Measurements from ENCODE around the gene MFSD6. TPM values are rescaled to one million over a fixed set of nuclear protein-coding genes. Genes with fewer than 3 reads are reported as not detected.

Gene MFSD6
- total and polyA plus RNA-seq, 12 donors: 9.3 to 253 (median 93.4) TPM

DNA sequence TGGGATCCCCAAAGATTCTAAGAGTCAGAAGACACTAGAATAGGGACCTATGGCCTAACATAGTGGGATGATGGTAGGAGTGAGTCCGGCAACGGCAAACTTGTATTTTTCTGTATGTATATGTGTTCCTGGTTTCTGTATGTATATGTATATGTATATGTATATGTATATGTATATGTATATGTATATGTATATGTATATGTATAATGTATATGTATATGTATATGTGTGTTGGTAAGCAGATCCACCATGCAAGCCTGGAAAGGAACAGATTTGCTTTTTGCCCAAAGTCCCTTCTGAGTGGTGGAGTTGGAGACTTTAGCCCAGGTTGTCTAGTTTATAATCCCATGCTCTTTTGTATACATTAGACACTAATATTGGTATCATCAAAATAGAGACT lies 46.6 kb downstream of the MFSD6 start:
- Histone ChIP-seq H3K4me3 (no peak overlapping the region), H3K27ac (no peak overlapping the region), H3K27me3 (no peaks in the 10 kb centered on the region), H3K9me3 (replicated peaks in 1 of 3) (no peaks in the 10 kb centered on the region), H3K4me1 (replicated peaks in 1 of 2) (peaks cover 11 to 14% of the 10 kb centered on the region in 2 donors), H3K36me3 (replicated peaks in 1 of 2) (no peaks in the 10 kb centered on the region)
- intact Hi-C loops (cut with DNase I): no loop called here
- no peak for DNase-seq
- WGBS, 4 donors: 96 to 98% (median 97%) methylated on average over 2 of the region's 2 CpGs
- no peak for TF ChIP-seq POLR2A (IDR thresholded peaks at IDR 0.05)
- TF ChIP-seq, protein P1, sequence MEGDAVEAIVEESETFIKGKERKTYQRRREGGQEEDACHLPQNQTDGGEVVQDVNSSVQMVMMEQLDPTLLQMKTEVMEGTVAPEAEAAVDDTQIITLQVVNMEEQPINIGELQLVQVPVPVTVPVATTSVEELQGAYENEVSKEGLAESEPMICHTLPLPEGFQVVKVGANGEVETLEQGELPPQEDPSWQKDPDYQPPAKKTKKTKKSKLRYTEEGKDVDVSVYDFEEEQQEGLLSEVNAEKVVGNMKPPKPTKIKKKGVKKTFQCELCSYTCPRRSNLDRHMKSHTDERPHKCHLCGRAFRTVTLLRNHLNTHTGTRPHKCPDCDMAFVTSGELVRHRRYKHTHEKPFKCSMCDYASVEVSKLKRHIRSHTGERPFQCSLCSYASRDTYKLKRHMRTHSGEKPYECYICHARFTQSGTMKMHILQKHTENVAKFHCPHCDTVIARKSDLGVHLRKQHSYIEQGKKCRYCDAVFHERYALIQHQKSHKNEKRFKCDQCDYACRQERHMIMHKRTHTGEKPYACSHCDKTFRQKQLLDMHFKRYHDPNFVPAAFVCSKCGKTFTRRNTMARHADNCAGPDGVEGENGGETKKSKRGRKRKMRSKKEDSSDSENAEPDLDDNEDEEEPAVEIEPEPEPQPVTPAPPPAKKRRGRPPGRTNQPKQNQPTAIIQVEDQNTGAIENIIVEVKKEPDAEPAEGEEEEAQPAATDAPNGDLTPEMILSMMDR (IDR thresholded peaks at IDR 0.05): no peak

- TF ChIP-seq, protein P1 (IDR thresholded peaks at IDR 0.05): no peak
- TF ChIP-seq POLR2A (IDR thresholded peaks at IDR 0.05): no peak
- Histone ChIP-seq H3K9me3 (replicated peaks in 1 of 3) (no peaks in the 10 kb centered on the region), H3K27me3 (no peaks in the 10 kb centered on the region), H3K27ac (no peak overlapping the region), H3K4me3 (no peak overlapping the region), H3K4me1 (replicated peaks in 1 of 2) (peaks cover 11 to 14% of the 10 kb centered on the region in 2 donors), H3K36me3 (replicated peaks in 1 of 2) (no peaks in the 10 kb centered on the region)
- intact Hi-C loops (cut with DNase I): no loop called here
- 76 to 86% (median 85%) methylated on average over 7 of the region's 7 CpGs for WGBS, 4 donors
- DNase-seq: no peak
These were observed 47.4 kb downstream of the MFSD6 start for GRCh38 chr2:190455358-190456095.

DNA sequence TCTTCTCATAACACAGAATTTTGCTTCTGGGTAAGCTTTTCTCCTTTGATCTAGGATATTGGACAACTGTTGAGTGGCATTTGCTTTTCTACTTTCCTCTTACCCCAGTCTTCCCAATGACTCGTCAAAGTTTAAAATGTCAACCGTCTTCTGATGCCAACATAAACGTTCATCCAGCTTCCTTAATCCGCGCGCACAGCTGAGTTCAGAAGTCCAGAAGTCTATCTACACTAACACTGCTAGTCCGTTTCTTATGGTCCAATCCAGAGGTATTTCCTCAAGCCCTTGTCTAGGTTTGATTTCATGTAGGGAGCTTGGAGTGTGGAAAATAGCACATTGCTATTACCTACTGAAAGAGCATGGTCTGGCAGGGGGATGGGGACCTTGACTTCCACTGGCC lies 48.7 kb downstream of the MFSD6 start:
- intact Hi-C loops (cut with DNase I): no loop called here
- TF ChIP-seq, protein P1 (IDR thresholded peaks at IDR 0.05): no peak
- no peak for TF ChIP-seq POLR2A (IDR thresholded peaks at IDR 0.05)
- DNase-seq: no peak
- H3K4me3 ChIP-seq: no peak overlapping the region
- H3K27ac ChIP-seq: no peak overlapping the region
- H3K4me1 ChIP-seq (replicated peaks in 1 of 2): peaks cover 6 to 8% of the 10 kb centered on the region in 2 donors
- 63 to 88% (median 84%) methylated on average over 7 of the region's 7 CpGs for WGBS, 4 donors
- H3K9me3 ChIP-seq (replicated peaks in 1 of 3): no peaks in the 10 kb centered on the region
- no peaks in the 10 kb centered on the region for H3K27me3 ChIP-seq
- no peaks in the 10 kb centered on the region for H3K36me3 ChIP-seq (replicated peaks in 1 of 2)

DNA sequence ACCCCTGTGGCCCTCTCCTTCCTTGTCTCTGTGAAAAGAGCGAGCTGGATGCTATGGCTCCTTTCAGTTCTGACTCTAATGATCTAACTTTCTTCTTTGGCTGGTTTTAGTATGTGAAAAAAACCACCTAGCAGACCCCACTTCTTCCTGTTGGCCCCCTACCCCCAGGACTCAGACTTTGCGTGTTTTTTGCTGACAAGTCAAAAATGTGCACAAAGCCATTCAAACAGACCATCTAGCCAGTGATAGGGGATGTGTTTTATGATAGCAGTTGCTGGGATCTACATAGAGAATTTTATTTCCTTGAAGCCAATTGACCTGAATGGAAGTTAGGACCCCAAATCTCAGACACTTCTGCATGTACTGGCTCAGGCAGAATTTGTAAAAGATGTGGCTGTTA lies 49.1 kb downstream of the MFSD6 start:
- 96 to 97% (median 96%) methylated on average over 2 of the region's 2 CpGs for WGBS, 4 donors

More for the DNA sequence above, 49.1 kb downstream of the MFSD6 start:
- intact Hi-C loops (cut with DNase I): no loop called here
- peaks cover 2 to 4% of the 10 kb centered on the region in 2 donors for H3K4me1 ChIP-seq (replicated peaks in 1 of 2)
- no peaks in the 10 kb centered on the region for H3K36me3 ChIP-seq (replicated peaks in 1 of 2)
- no peak overlapping the region for H3K27ac ChIP-seq
- no peaks in the 10 kb centered on the region for H3K9me3 ChIP-seq (replicated peaks in 1 of 3)
- no peak for DNase-seq
- no peak overlapping the region for H3K4me3 ChIP-seq
- TF ChIP-seq, protein P1 (IDR thresholded peaks at IDR 0.05): no peak
- no peak for TF ChIP-seq POLR2A (IDR thresholded peaks at IDR 0.05)
- no peaks in the 10 kb centered on the region for H3K27me3 ChIP-seq
